ENCODE data around the gene TCN2.

- TF ChIP-seq CTCF (IDR thresholded peaks at IDR 0.05), result no peak
- no peak for TF ChIP-seq EP300 (IDR thresholded peaks at IDR 0.05)
- TF ChIP-seq POLR2A (IDR thresholded peaks at IDR 0.05), result no peak
- no peak for TF ChIP-seq POLR2AphosphoS5 (IDR thresholded peaks at IDR 0.05)
Observed at GRCh38 chr22:30573594-30574094, 33.3 kb upstream of the TCN2 start.
